Neural progenitor cell (in vitro differentiated cells): ENCODE results near the gene CLDN4. TPM values are rescaled to one million over a fixed set of nuclear protein-coding genes. Genes with fewer than 3 reads are reported as not detected.

Experiments used
- DNase-seq: peaks from one replicate; pipeline ENCODE4 v3.0.0-alpha.2; 2016; ENCODE audit warnings: low spot score
- H2AFZ ChIP-seq: fragments of 200-600 bp; sonication (generic); replicated peaks from 2 replicates; pipeline ENCODE4 v1.6.1; 2016; ENCODE audit warnings: antibody characterized with exemption
- H3F3A ChIP-seq: fragments of 200-600 bp; sonication (generic); 2 replicates; pipeline ENCODE4 v1.6.1; 2016; ENCODE audit warnings: antibody characterized with exemption, low read depth
- H3K27ac ChIP-seq: fragments of 200-600 bp; sonication (generic); 2 replicates; pipeline ENCODE4 v1.5.1; 2016; ENCODE audit warnings: mild to moderate bottlenecking
- H3K27me3 ChIP-seq: fragments of 200-600 bp; sonication (generic); 2 replicates; pipeline ENCODE4 v1.6.1; 2016; ENCODE audit warnings: mild to moderate bottlenecking, moderate library complexity
- H3K36me3 ChIP-seq: fragments of 200-600 bp; sonication (generic); 2 replicates; pipeline ENCODE4 v1.5.1; 2016
- H3K4me1 ChIP-seq: fragments of 200-600 bp; sonication (generic); 2 replicates; pipeline ENCODE4 v1.6.1; 2016; ENCODE audit warnings: mixed run types
- H3K4me2 ChIP-seq: fragments of 200-600 bp; sonication (generic); 2 replicates; pipeline ENCODE4 v1.6.1; 2016
- H3K4me3 ChIP-seq: fragments of 200-600 bp; sonication (generic); 2 replicates; pipeline ENCODE4 v1.5.1; 2016
- H3K79me2 ChIP-seq: fragments of 200-600 bp; sonication (generic); 2 replicates; pipeline ENCODE4 v1.6.1; 2016; ENCODE audit warnings: low read depth
- H3K9ac ChIP-seq: fragments of 200-600 bp; sonication (generic); 2 replicates; pipeline ENCODE4 v1.6.1; 2016
- H3K9me3 ChIP-seq: fragments of 200-600 bp; sonication (generic); 2 replicates; pipeline ENCODE4 v1.5.1; 2016; ENCODE audit warnings: low read depth
- H4K20me1 ChIP-seq: fragments of 200-600 bp; sonication (generic); 2 replicates; pipeline ENCODE4 v1.6.1; 2016; ENCODE audit warnings: low read depth
- H3K27ac Mint-ChIP-seq: 3 replicates; pipeline ENCODE4 v1.8.0; 2021; ENCODE audit warnings: mixed read lengths
- H3K27me3 Mint-ChIP-seq: 2 replicates; pipeline ENCODE4 v1.8.0; 2022; ENCODE audit warnings: low read depth, mild to moderate bottlenecking, inconsistent platforms, moderate library complexity, mixed read lengths; ENCODE audit not compliant: insufficient read depth
- H3K36me3 Mint-ChIP-seq: 3 replicates; pipeline ENCODE4 v1.8.0; 2021; ENCODE audit warnings: mixed read lengths
- H3K4me1 Mint-ChIP-seq: 3 replicates; pipeline ENCODE4 v1.8.0; 2021; ENCODE audit warnings: mixed read lengths
- H3K4me3 Mint-ChIP-seq: 3 replicates; pipeline ENCODE4 v1.8.0; 2021; ENCODE audit warnings: mild to moderate bottlenecking, moderate library complexity, mixed read lengths
- H3K9me3 Mint-ChIP-seq: 3 replicates; pipeline ENCODE4 v1.8.0; 2020; ENCODE audit warnings: mixed read lengths
- EZH2 ChIP-seq: fragments of 200-600 bp; sonication (generic); IDR thresholded peaks from 2 replicates; pipeline ENCODE4 v1.6.1; 2017; ENCODE audit warnings: antibody characterized with exemption, mild to moderate bottlenecking, moderate library complexity
- EZH2phosphoT487 ChIP-seq: fragments of 200-600 bp; sonication (generic); IDR thresholded peaks from 2 replicates; pipeline ENCODE4 v1.6.1; 2017; ENCODE audit warnings: antibody characterized with exemption
- total RNA-seq: library from RNA; depleted of rRNA; stranded (reverse); fragments of >200 nt; gene quantifications from 2 replicates; pipeline ENCODE4 v1.2.3, GENCODE V29; 2015; ENCODE audit warnings: low replicate concordance
- TF ChIP-seq, protein P1 (sequence below): fragments of 200-600 bp; sonication (generic); IDR thresholded peaks from 2 replicates; pipeline ENCODE4 v1.5.1; 2017; ENCODE audit warnings: antibody characterized with exemption, mild to moderate bottlenecking

The CLDN4 gene
- total RNA-seq, 1 donor from 2014 or later, result not detected

DNA sequence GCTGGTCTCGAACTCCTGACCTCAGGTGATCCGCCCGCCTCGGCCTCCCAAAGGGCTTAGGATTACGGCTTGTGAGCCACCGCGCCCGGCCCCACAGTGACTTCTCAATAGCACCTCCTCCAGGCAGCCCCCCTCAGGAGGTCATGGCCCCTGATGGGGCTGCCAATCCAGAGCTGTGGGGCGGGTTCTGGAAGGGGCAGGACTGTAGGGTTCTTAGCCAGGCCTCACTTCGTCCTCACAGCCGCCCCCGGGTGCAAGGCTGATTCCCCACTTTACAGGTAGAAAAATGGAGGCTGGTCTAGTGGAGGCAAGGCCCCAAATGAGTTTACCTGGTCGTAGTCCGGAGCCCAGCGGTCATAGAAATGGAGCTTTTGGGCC, 10.9 kb downstream of the CLDN4 start:
- Histone ChIP-seq H3F3A (peaks cover 4% of the 10 kb centered on the region), H3K79me2 (no peaks in the 10 kb centered on the region), H3K36me3 (no peaks in the 10 kb centered on the region), H3K4me1 (peaks cover 6% of the 10 kb centered on the region), H3K9me3 (no peaks in the 10 kb centered on the region), H2AFZ (peak overlapping the region; percentile 47), H3K4me3 (peak overlapping the region; percentile 55), H4K20me1 (no peaks in the 10 kb centered on the region), H3K9ac (no peak overlapping the region), H3K27ac (no peak overlapping the region), H3K4me2 (peak overlapping the region; percentile 69), H3K27me3 (no peaks in the 10 kb centered on the region)
- DNase-seq, result peak; percentile 48
- Mint-ChIP-seq H3K4me1 (peaks cover 13% of the 10 kb centered on the region), H3K36me3 (no peaks in the 10 kb centered on the region), H3K27me3 (peaks cover 2% of the 10 kb centered on the region), H3K4me3 (peak overlapping the region; percentile 88), H3K9me3 (no peaks in the 10 kb centered on the region), H3K27ac (no peak overlapping the region)
- TF ChIP-seq EZH2phosphoT487 (no peak), EZH2 (no peak)
- TF ChIP-seq, protein P1, sequence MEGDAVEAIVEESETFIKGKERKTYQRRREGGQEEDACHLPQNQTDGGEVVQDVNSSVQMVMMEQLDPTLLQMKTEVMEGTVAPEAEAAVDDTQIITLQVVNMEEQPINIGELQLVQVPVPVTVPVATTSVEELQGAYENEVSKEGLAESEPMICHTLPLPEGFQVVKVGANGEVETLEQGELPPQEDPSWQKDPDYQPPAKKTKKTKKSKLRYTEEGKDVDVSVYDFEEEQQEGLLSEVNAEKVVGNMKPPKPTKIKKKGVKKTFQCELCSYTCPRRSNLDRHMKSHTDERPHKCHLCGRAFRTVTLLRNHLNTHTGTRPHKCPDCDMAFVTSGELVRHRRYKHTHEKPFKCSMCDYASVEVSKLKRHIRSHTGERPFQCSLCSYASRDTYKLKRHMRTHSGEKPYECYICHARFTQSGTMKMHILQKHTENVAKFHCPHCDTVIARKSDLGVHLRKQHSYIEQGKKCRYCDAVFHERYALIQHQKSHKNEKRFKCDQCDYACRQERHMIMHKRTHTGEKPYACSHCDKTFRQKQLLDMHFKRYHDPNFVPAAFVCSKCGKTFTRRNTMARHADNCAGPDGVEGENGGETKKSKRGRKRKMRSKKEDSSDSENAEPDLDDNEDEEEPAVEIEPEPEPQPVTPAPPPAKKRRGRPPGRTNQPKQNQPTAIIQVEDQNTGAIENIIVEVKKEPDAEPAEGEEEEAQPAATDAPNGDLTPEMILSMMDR, result no peak

DNA sequence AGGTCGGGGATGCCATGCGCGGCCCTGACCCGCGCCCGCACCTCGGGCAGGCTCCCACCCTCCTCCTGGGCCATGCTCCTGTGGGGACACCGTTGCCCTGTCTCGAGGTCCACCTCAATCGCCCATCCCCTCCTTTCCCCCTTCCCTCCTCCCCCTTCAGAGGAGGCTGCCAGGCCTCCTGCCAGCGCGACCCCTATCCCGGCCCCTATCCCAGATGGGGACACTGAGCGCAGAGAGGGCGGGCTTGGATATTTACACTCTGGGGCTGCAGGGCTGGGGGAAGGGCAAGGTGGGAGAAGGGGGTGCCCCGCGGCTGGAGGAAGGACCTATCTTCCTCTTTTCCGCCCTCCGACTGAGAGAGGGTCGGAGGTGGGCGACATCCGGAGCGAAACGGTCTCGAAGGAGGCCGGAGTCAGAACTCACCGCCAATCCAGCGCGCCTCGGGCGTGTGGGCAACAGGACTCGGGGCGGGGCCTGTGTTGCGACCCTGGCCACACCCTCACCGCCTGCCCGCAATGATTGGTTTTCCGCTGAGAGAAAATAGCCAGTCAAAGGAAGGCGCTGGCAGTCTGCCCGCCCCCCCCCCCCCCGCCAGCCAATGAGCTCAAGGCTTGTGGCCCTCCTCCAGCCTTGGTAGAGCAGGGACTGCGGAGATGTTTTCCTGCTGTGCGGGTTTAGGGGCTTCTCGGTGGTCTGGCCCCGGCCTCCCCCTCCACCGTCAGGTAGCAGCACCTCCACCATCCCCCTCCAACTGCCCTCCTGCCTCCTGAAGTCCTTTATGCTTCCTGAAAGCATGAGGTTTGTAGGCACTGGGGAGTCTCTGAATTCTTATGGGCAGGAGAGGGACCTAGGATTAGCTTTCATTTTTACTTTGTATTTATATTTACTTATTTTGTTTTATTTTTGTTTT, 11.5 kb downstream of the CLDN4 start, which contains the start of gene METTL27:
METTL27 (minus strand) TSS at position 450 of the 910 bp plus-strand sequence; CDS start at position 74, 376 bp downstream.
- H3K27ac Mint-ChIP-seq, result no peak within 1 kb of the TSS
- peak; percentile 97 for DNase-seq
- H3K4me3 Mint-ChIP-seq, result peak within 1 kb of the TSS; percentile 88

DNA sequence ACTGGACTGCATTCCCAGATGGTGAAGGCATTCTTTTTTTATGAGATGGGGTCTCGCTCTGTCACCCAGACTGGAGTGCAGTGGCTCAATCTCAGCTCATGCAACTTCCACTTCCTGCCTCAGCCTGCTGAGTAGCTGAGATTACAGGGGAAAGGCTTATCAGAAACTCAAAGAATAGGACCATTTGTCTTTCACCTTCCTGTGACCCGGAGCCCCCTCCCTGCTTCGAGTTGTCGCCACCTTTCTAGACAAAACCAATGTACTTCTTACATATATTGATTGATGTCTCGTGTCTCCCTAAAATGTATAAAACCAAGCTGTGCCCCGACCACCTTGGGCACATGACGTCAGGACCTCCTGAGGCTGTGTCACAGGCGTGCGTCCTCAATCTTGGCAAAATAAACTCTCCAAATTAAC, 13.3 kb downstream of the CLDN4 start:
- peaks cover 11% of the 10 kb centered on the region for H3K4me1 Mint-ChIP-seq
- no peak for DNase-seq
- H3K27me3 Mint-ChIP-seq, result peaks cover 2% of the 10 kb centered on the region
- no peak for TF ChIP-seq EZH2
- TF ChIP-seq EZH2phosphoT487, result no peak
- TF ChIP-seq, protein P1, result no peak
- Histone ChIP-seq H3K79me2 (no peaks in the 10 kb centered on the region), H3K9ac (no peak overlapping the region), H3K4me1 (peaks cover 6% of the 10 kb centered on the region), H3K27me3 (no peaks in the 10 kb centered on the region), H3K36me3 (no peaks in the 10 kb centered on the region), H3K27ac (no peak overlapping the region), H4K20me1 (no peaks in the 10 kb centered on the region), H3K4me3 (no peak overlapping the region), H3K4me2 (no peak overlapping the region), H3F3A (no peaks in the 10 kb centered on the region), H3K9me3 (no peaks in the 10 kb centered on the region), H2AFZ (no peak overlapping the region)
- H3K36me3 Mint-ChIP-seq, result no peaks in the 10 kb centered on the region
- H3K9me3 Mint-ChIP-seq, result no peaks in the 10 kb centered on the region
- no peak overlapping the region for H3K27ac Mint-ChIP-seq
- H3K4me3 Mint-ChIP-seq, result peak overlapping the region; percentile 3

More for the DNA sequence above, 11.5 kb downstream of the CLDN4 start, which contains the start of gene METTL27:
- Histone ChIP-seq H3K27ac (no peak within 1 kb of the TSS), H3K4me1 (peaks cover 6% of the 10 kb centered on the region), H3F3A (peaks cover 3% of the 10 kb centered on the region), H3K4me2 (peak within 1 kb of the TSS; percentile 84), H4K20me1 (no peaks in the 10 kb centered on the region), H2AFZ (peak within 1 kb of the TSS; percentile 94), H3K9me3 (no peaks in the 10 kb centered on the region), H3K9ac (peak within 1 kb of the TSS; percentile 41), H3K79me2 (no peaks in the 10 kb centered on the region), H3K4me3 (peak within 1 kb of the TSS; percentile 55), H3K36me3 (no peaks in the 10 kb centered on the region), H3K27me3 (no peaks in the 10 kb centered on the region)
- no peaks in the 10 kb centered on the region for H3K36me3 Mint-ChIP-seq
- H3K9me3 Mint-ChIP-seq, result no peaks in the 10 kb centered on the region
- peaks cover 2% of the 10 kb centered on the region for H3K27me3 Mint-ChIP-seq
- TF ChIP-seq EZH2phosphoT487 (no peak), EZH2 (no peak)
- TF ChIP-seq, protein P1, result no peak
- H3K4me1 Mint-ChIP-seq, result peaks cover 13% of the 10 kb centered on the region
